ENCODE results near the gene CYP46A1.

DNA sequence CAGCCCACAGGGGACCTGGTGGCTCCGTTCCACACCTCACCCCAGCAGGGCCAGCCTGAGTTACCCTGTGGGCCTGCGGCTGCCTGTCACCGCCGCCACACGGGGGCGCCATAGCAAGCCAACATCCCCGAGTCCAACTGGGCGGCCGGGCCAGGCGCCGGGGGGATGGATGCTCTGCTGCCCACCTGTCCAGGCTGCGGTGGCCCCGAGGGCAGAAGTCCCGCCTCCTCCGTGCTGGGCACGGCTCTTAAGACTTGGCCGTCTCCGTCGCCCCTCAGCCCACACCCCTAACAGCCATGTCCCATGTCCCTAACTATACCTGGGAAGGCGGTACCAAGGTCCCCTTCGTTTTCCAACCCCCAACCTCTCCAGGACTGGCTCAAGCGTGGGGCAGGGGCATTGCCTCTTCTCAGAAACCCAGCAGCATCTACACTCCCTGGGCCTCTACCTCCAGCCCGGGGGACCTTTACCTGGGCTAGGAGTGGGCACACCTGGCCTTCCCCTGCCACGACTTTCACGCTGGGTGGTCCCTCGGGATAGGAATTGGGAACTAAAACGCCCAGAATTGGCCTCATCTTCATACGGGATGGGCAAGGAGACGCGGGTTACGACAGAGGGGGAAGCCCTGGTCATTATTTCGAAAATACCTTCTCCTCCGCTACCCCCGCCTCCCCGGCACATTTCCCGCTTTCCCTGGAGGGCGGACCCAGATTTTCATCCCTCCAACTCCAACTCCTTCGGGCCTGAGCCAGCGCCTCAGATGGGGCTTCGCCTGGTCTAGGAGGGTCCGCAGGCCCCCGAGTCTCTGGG, 1.1 kb upstream of the CYP46A1 start:
- TF ChIP-seq, protein P1, sequence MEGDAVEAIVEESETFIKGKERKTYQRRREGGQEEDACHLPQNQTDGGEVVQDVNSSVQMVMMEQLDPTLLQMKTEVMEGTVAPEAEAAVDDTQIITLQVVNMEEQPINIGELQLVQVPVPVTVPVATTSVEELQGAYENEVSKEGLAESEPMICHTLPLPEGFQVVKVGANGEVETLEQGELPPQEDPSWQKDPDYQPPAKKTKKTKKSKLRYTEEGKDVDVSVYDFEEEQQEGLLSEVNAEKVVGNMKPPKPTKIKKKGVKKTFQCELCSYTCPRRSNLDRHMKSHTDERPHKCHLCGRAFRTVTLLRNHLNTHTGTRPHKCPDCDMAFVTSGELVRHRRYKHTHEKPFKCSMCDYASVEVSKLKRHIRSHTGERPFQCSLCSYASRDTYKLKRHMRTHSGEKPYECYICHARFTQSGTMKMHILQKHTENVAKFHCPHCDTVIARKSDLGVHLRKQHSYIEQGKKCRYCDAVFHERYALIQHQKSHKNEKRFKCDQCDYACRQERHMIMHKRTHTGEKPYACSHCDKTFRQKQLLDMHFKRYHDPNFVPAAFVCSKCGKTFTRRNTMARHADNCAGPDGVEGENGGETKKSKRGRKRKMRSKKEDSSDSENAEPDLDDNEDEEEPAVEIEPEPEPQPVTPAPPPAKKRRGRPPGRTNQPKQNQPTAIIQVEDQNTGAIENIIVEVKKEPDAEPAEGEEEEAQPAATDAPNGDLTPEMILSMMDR (IDR thresholded peaks at IDR 0.05; ENCODE audit: insufficient read depth, low read length, poor library complexity, severe bottlenecking), result peak; percentile 93
- TF ChIP-seq EZH2phosphoT487 (conservative IDR thresholded peaks at IDR 0.05; ENCODE audit: low read length), result no peak

All from SU-DHL-6 (cell line).